HepG2 (cell line): ENCODE measurements around the gene PIK3R4.

ENCODE experiments used
- BRF2 ChIP-seq: sonication (generic); formaldehyde crosslinking; IDR thresholded peaks from 2 replicates; pipeline ENCODE4 v1.8.1; 2022; ENCODE audit warnings: mild to moderate bottlenecking, missing genetic modification reagents
- CAMTA2 ChIP-seq: sonication (generic); formaldehyde crosslinking; IDR thresholded peaks from 2 replicates; pipeline ENCODE4 v1.4.0; 2020; ENCODE audit warnings: mild to moderate bottlenecking, missing genetic modification reagents, borderline replicate concordance
- CHD2 ChIP-seq: IDR thresholded peaks from 2 replicates; pipeline ENCODE4 v1.6.1; 2011; ENCODE audit warnings: low read depth, low read length, improper control_type of control experiment
- ETV5 ChIP-seq: IDR thresholded peaks from 2 replicates; pipeline ENCODE4 v1.6.1; 2018; ENCODE audit warnings: missing biosample characterization, missing genetic modification reagents, inconsistent platforms, borderline replicate concordance
- FOSL2 ChIP-seq: sonication (generic); formaldehyde crosslinking; IDR thresholded peaks from 2 replicates; pipeline ENCODE4 v1.4.0; 2020; ENCODE audit warnings: missing genetic modification reagents
- GLI4 ChIP-seq: sonication (generic); formaldehyde crosslinking; IDR thresholded peaks from 2 replicates; pipeline ENCODE4 v1.5.1; 2020; ENCODE audit warnings: missing genetic modification reagents, mild to moderate bottlenecking, moderate library complexity, borderline replicate concordance
- ZBTB21 ChIP-seq: sonication (generic); formaldehyde crosslinking; IDR thresholded peaks from 2 replicates; pipeline ENCODE4 v1.4.0; 2020; ENCODE audit warnings: missing genetic modification reagents
- ZFP82 ChIP-seq: sonication (generic); formaldehyde crosslinking; IDR thresholded peaks from 2 replicates; pipeline ENCODE4 v1.5.1; 2020; ENCODE audit warnings: mild to moderate bottlenecking, missing genetic modification reagents, borderline replicate concordance
- ZNF121 ChIP-seq: sonication (generic); formaldehyde crosslinking; IDR thresholded peaks from 2 replicates; pipeline ENCODE4 v1.5.0; 2020; ENCODE audit warnings: mild to moderate bottlenecking, missing genetic modification reagents
- ZNF160 ChIP-seq: sonication (generic); formaldehyde crosslinking; IDR thresholded peaks from 2 replicates; pipeline ENCODE4 v1.8.0; 2022; ENCODE audit warnings: mild to moderate bottlenecking, inconsistent platforms, missing genetic modification reagents
- ZNF264 ChIP-seq: sonication (generic); formaldehyde crosslinking; IDR thresholded peaks from 2 replicates; pipeline ENCODE4 v1.4.0; 2020; ENCODE audit warnings: missing genetic modification reagents
- TF ChIP-seq, protein P1 (sequence below): sonication (generic); formaldehyde crosslinking; IDR thresholded peaks from 2 replicates; pipeline ENCODE4 v1.4.0; 2020; ENCODE audit warnings: missing genetic modification reagents, borderline replicate concordance
- TF ChIP-seq, protein P2 (sequence below): IDR thresholded peaks from 2 replicates; pipeline ENCODE4 v1.6.1; 2016; ENCODE audit warnings: low read depth, control low read depth
- TF ChIP-seq, protein P3 (sequence below): sonication (generic); formaldehyde crosslinking; IDR thresholded peaks from 2 replicates; pipeline ENCODE4 v1.4.0; 2020; ENCODE audit warnings: missing genetic modification reagents

DNA sequence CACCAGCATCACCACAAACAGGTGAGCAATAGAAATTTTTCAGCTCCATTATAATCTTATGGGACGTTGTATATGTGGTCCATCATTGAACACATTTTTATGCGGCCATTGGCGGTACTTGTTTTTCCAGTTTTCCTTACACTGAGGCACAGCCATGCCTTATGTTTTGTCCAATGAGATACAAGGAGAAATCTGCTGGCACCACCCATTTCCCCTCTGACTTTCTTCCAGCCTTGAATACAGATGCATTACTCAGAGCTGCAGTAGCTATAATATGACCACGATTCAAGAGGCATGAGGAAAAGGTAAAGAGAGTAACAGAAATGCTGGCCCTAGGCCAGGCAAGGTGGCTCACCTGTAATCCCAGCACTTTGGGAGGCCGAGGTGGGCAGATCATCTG lies 9.0 kb upstream of the PIK3R4 start:
- TF ChIP-seq, protein P1, sequence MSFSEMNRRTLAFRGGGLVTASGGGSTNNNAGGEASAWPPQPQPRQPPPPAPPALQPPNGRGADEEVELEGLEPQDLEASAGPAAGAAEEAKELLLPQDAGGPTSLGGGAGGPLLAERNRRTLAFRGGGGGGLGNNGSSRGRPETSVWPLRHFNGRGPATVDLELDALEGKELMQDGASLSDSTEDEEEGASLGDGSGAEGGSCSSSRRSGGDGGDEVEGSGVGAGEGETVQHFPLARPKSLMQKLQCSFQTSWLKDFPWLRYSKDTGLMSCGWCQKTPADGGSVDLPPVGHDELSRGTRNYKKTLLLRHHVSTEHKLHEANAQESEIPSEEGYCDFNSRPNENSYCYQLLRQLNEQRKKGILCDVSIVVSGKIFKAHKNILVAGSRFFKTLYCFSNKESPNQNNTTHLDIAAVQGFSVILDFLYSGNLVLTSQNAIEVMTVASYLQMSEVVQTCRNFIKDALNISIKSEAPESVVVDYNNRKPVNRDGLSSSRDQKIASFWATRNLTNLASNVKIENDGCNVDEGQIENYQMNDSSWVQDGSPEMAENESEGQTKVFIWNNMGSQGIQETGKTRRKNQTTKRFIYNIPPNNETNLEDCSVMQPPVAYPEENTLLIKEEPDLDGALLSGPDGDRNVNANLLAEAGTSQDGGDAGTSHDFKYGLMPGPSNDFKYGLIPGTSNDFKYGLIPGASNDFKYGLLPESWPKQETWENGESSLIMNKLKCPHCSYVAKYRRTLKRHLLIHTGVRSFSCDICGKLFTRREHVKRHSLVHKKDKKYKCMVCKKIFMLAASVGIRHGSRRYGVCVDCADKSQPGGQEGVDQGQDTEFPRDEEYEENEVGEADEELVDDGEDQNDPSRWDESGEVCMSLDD: no peak
- TF ChIP-seq ZNF160 (CRISPR knock-in tag): no peak
- no peak for TF ChIP-seq ZNF264 (CRISPR knock-in tag)
- TF ChIP-seq CHD2: no peak
- TF ChIP-seq ZBTB21 (CRISPR knock-in tag): no peak
- TF ChIP-seq, protein P2, sequence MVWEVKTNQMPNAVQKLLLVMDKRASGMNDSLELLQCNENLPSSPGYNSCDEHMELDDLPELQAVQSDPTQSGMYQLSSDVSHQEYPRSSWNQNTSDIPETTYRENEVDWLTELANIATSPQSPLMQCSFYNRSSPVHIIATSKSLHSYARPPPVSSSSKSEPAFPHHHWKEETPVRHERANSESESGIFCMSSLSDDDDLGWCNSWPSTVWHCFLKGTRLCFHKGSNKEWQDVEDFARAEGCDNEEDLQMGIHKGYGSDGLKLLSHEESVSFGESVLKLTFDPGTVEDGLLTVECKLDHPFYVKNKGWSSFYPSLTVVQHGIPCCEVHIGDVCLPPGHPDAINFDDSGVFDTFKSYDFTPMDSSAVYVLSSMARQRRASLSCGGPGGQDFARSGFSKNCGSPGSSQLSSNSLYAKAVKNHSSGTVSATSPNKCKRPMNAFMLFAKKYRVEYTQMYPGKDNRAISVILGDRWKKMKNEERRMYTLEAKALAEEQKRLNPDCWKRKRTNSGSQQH (CRISPR knock-in tag): no peak
- TF ChIP-seq GLI4 (CRISPR knock-in tag): no peak
- TF ChIP-seq FOSL2: no peak
- TF ChIP-seq ZNF121: no peak
- TF ChIP-seq ZFP82: no peak
- TF ChIP-seq CAMTA2 (CRISPR knock-in tag): no peak
- TF ChIP-seq, protein P3, sequence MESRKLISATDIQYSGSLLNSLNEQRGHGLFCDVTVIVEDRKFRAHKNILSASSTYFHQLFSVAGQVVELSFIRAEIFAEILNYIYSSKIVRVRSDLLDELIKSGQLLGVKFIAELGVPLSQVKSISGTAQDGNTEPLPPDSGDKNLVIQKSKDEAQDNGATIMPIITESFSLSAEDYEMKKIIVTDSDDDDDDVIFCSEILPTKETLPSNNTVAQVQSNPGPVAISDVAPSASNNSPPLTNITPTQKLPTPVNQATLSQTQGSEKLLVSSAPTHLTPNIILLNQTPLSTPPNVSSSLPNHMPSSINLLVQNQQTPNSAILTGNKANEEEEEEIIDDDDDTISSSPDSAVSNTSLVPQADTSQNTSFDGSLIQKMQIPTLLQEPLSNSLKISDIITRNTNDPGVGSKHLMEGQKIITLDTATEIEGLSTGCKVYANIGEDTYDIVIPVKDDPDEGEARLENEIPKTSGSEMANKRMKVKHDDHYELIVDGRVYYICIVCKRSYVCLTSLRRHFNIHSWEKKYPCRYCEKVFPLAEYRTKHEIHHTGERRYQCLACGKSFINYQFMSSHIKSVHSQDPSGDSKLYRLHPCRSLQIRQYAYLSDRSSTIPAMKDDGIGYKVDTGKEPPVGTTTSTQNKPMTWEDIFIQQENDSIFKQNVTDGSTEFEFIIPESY (CRISPR knock-in tag): no peak
- no peak for TF ChIP-seq ETV5 (CRISPR knock-in tag)
- TF ChIP-seq BRF2 (CRISPR knock-in tag): no peak
